ENCODE results near the gene STMND1. TPM values are rescaled to one million over a fixed set of nuclear protein-coding genes. Genes with fewer than 3 reads are reported as not detected.

STMND1 gene
- total and polyA plus RNA-seq, 2 experiments from 2014 or later, result 0.80 TPM; not detected in 1

DNA sequence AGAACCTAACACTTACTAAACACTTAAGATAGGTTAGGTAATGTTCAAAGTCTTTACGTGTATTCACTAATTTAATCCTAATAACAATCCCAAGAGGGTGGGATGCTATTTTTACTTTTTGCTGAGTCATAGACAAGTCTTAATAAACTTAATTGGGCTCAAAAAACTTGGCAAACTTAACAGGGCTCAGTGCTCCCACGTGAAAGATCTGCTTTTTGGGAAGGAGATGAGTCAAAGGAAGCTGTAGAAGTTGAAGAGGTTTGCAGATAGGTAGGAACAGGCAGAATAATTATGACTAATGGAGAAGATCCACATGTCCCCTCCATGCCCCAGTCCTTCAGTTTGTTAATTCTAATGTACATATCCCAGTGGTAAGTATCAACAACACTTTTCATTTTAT, 44.5 kb upstream of the STMND1 start:
- Mint-ChIP-seq H3K4me1 (no peaks in the 10 kb centered on the region), H3K9me3 (no peaks in the 10 kb centered on the region), H3K27me3 (ENCODE audit: insufficient read depth, low read depth, poor library complexity) (peaks cover 5% of the 10 kb centered on the region), H3K27ac (no peak overlapping the region; the same call in 1 of the 2 replicates), H3K36me3 (ENCODE audit: low read depth) (no peaks in the 10 kb centered on the region), H3K4me3 (no peak overlapping the region)
- no peak overlapping the region for H3K27ac ChIP-seq (ENCODE audit: low read depth)
- no peaks in the 10 kb centered on the region for H3K36me3 ChIP-seq (ENCODE audit: insufficient read depth)
- H2AFZ ChIP-seq, result no peak overlapping the region
- TF ChIP-seq NANOG (IDR thresholded peaks at IDR 0.05; ENCODE audit: borderline replicate concordance) (no peak), CREB1 (CRISPR knock-in tag; IDR thresholded peaks at IDR 0.05; ENCODE audit: low read depth) (no peak), JUNB (IDR thresholded peaks at IDR 0.05; ENCODE audit: unreplicated experiment) (no peak), EZH2 (IDR thresholded peaks at IDR 0.05; ENCODE audit: low read depth, unreplicated experiment) (no peak)
- TF ChIP-seq, protein P1, sequence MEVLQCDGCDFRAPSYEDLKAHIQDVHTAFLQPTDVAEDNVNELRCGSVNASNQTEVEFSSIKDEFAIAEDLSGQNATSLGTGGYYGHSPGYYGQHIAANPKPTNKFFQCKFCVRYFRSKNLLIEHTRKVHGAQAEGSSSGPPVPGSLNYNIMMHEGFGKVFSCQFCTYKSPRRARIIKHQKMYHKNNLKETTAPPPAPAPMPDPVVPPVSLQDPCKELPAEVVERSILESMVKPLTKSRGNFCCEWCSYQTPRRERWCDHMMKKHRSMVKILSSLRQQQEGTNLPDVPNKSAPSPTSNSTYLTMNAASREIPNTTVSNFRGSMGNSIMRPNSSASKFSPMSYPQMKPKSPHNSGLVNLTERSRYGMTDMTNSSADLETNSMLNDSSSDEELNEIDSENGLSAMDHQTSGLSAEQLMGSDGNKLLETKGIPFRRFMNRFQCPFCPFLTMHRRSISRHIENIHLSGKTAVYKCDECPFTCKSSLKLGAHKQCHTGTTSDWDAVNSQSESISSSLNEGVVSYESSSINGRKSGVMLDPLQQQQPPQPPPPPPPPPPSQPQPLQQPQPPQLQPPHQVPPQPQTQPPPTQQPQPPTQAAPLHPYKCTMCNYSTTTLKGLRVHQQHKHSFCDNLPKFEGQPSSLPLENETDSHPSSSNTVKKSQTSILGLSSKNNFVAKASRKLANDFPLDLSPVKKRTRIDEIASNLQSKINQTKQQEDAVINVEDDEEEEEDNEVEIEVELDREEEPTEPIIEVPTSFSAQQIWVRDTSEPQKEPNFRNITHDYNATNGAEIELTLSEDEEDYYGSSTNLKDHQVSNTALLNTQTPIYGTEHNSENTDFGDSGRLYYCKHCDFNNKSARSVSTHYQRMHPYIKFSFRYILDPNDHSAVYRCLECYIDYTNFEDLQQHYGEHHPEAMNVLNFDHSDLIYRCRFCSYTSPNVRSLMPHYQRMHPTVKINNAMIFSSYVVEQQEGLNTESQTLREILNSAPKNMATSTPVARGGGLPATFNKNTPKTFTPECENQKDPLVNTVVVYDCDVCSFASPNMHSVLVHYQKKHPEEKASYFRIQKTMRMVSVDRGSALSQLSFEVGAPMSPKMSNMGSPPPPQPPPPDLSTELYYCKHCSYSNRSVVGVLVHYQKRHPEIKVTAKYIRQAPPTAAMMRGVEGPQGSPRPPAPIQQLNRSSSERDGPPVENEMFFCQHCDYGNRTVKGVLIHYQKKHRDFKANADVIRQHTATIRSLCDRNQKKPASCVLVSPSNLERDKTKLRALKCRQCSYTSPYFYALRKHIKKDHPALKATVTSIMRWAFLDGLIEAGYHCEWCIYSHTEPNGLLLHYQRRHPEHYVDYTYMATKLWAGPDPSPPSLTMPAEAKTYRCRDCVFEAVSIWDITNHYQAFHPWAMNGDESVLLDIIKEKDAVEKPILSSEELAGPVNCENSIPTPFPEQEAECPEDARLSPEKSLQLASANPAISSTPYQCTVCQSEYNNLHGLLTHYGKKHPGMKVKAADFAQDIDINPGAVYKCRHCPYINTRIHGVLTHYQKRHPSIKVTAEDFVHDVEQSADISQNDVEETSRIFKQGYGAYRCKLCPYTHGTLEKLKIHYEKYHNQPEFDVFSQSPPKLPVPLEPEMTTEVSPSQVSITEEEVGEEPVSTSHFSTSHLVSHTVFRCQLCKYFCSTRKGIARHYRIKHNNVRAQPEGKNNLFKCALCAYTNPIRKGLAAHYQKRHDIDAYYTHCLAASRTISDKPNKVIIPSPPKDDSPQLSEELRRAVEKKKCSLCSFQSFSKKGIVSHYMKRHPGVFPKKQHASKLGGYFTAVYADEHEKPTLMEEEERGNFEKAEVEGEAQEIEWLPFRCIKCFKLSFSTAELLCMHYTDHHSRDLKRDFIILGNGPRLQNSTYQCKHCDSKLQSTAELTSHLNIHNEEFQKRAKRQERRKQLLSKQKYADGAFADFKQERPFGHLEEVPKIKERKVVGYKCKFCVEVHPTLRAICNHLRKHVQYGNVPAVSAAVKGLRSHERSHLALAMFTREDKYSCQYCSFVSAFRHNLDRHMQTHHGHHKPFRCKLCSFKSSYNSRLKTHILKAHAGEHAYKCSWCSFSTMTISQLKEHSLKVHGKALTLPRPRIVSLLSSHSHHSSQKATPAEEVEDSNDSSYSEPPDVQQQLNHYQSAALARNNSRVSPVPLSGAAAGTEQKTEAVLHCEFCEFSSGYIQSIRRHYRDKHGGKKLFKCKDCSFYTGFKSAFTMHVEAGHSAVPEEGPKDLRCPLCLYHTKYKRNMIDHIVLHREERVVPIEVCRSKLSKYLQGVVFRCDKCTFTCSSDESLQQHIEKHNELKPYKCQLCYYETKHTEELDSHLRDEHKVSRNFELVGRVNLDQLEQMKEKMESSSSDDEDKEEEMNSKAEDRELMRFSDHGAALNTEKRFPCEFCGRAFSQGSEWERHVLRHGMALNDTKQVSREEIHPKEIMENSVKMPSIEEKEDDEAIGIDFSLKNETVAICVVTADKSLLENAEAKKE (CRISPR knock-in tag; IDR thresholded peaks at IDR 0.05), result no peak
- TF ChIP-seq, protein P2, sequence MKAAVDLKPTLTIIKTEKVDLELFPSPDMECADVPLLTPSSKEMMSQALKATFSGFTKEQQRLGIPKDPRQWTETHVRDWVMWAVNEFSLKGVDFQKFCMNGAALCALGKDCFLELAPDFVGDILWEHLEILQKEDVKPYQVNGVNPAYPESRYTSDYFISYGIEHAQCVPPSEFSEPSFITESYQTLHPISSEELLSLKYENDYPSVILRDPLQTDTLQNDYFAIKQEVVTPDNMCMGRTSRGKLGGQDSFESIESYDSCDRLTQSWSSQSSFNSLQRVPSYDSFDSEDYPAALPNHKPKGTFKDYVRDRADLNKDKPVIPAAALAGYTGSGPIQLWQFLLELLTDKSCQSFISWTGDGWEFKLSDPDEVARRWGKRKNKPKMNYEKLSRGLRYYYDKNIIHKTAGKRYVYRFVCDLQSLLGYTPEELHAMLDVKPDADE (IDR thresholded peaks at IDR 0.05), result no peak
- no peak overlapping the region for H3K4me2 ChIP-seq
- no peaks in the 10 kb centered on the region for H4K20me1 ChIP-seq (replicated peaks; ENCODE audit: insufficient read depth)
- H3K9me2 ChIP-seq (ENCODE audit: insufficient read depth), result no peaks in the 10 kb centered on the region; the same call in 1 of the 2 replicates
- H3K27me3 ChIP-seq (ENCODE audit: insufficient read depth), result no peaks in the 10 kb centered on the region
- no peak for DNase-seq (ENCODE audit: low spot score)
- no peaks in the 10 kb centered on the region for H3K79me2 ChIP-seq (replicated peaks; ENCODE audit: insufficient read depth)
- no peak overlapping the region for H3K4me3 ChIP-seq
- H3K4me1 ChIP-seq (ENCODE audit: insufficient read depth), result no peaks in the 10 kb centered on the region
- no peaks in the 10 kb centered on the region for H3F3A ChIP-seq (replicated peaks; ENCODE audit: low read depth)
- no peak for ATAC-seq

Data from GM23338 (cell line).